Neural progenitor cell (in vitro differentiated cells): ENCODE measurements around the gene BARX2.

Source experiments
- CTCF ChIP-seq: fragments of 200-600 bp; sonication (generic); IDR thresholded peaks from 2 replicates; pipeline ENCODE4 v1.5.1; 2017; ENCODE audit warnings: antibody characterized with exemption, mild to moderate bottlenecking
- EZH2phosphoT487 ChIP-seq: fragments of 200-600 bp; sonication (generic); IDR thresholded peaks from 2 replicates; pipeline ENCODE4 v1.6.1; 2017; ENCODE audit warnings: antibody characterized with exemption

- TF ChIP-seq CTCF = no peak
- TF ChIP-seq EZH2phosphoT487 = no peak
These were observed 28.7 kb upstream of the BARX2 start for GRCh38 chr11:129346916-129347315.
